ENCODE measurements around the gene GSTCD. TPM values are rescaled to one million over a fixed set of nuclear protein-coding genes. Genes with fewer than 3 reads are reported as not detected.

GSTCD gene, protein sequence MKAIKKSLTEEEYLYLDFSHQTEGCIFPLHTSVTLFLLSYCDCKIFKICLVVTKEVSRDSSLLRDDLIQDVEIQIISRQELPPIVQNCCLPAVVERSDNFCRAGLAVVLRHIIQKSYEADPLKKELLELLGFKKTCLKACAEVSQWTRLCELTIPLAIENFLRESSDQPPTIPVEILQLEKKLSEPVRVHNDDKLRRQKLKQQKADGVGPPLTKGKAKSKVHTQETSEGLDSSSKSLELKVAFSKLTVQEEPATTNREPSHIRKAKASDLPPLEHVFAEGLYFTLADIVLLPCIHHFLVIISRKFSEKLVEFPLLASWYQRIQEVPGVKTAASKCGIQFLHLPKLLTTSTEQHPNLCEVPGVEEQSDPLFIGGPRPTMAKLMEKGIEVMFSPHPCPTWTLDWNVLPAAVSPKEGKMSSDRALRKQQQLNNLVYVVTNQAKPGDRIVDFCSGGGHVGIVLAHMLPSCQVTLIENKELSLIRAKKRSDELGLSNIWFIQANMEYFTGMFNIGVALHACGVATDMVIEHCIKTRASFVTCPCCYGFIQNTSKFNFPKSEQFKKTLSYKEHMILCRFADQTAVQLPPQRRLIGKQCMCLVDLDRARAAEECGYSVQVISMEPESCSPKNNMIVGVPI
- 10 to 100 TPM; 20.5 to 22.4 TPM for total RNA-seq
- polyA plus RNA-seq: 3.2 TPM

DNA sequence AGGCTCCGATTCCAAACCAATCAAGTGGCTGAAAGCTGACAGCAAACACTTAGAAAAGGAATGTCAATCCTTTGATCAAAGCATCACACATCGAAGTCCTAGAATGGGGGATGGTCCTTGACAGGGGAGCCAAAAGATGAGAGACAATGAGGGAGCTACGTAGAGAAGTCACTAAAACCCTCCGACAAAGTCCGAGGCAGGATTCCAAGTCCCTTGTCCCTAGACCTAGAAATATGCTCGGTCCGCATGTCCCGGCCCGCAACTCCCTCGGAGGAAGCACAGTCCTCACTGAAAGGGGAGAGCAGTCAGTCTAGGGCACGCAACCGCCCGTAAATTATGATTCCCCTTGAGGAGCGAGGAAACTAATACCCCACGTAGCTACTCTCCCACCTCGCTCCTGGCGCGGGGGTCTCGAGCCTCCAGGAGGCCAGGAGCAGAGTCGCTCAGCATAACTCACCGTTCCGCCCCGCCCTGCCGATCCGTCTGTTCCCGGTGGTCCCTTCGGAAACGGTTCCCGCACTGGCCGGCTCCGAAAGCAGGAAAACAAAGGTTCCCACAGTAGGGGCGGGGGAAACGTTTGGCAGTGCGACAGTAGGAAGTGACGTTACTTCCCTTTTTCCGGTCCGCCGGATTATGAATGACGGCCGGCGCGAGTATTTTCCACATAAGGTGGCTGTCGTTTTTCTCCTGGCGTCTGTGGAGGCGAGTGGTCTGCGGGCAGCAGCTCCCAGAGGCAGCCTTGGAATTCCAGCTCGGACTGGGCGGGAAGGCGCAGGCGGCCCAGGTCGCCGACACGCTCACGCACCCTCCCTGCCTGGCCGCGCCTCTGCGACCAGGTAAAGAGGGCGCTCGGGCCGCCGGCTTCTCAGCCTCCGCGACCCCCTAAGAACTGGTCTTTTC is at the start of gene GSTCD, which contains the start of gene INTS12:
Gene GSTCD, plus strand, starts transcription at position 604 of the 900 bp plus-strand sequence. CDS start 8,830 bp downstream, outside the sequence.
Gene INTS12, minus strand, starts transcription at position 509 of the 900 bp plus-strand sequence. CDS start 8,684 bp downstream, outside the sequence.
- H3K27me3 ChIP-seq (ENCODE audit: insufficient read depth, low read length, poor library complexity, severe bottlenecking): no peaks in the 10 kb centered on the region
- H3K9me3 ChIP-seq (ENCODE audit: low read length): no peaks in the 10 kb centered on the region
- ChIA-PET CTCF (interaction anchor here (1.1 to 1.6 kb wide), 2 partner anchors 14 to 235 kb away, joined by 4 to 5 read pairs; partner anchors contain the start of gene PPA2), POLR2A (interaction anchor here (1.0 to 1.1 kb wide), 2 partner anchors 10 to 235 kb away, joined by 4 to 5 read pairs; partner anchors contain the start of gene PPA2)
- Mint-ChIP-seq H3K9me3 (no peaks in the 10 kb centered on the region), H3K27me3 (no peaks in the 10 kb centered on the region), H3K4me1 (peaks cover 9 to 39% (median 33%) of the 10 kb centered on the region in 3 donors), H3K36me3 (peaks cover 0 to 12% (median 2%) of the 10 kb centered on the region in 3 donors), H3K27ac (peak within 1 kb of the TSS; percentile 91 to 100 (median 98)), H3K4me3 (peak within 1 kb of the TSS; percentile 99 to 100 (median 99))
- peaks cover 32% of the 10 kb centered on the region for H3K4me1 ChIP-seq (ENCODE audit: insufficient read depth, low read length)
- peak; percentile 78 to 87 (median 82) for DNase-seq
- peak within 1 kb of the TSS; percentile 84 for H3K27ac ChIP-seq (ENCODE audit: low read depth, low read length)
- no peaks in the 10 kb centered on the region for H3K36me3 ChIP-seq (ENCODE audit: insufficient read depth, low read length)
- H3K4me3 ChIP-seq (ENCODE audit: low read length): peak within 1 kb of the TSS; percentile 96

GRCh38 chr4:105659190-105659589 is 49.4 kb upstream of the GSTCD start:
- POLR2A ChIA-PET: no interaction called here
- CTCF ChIA-PET: interaction anchor here (0.7 kb wide), 1 partner anchor 10 kb away, joined by 3 read pairs; no protein-coding TSS in a partner anchor
- H3K4me3 Mint-ChIP-seq: no peak overlapping the region

GRCh38 chr4:105661028-105661427 is 47.6 kb upstream of the GSTCD start:
- Mint-ChIP-seq H3K27me3 (peaks cover 4 to 21% of the 10 kb centered on the region in 2 donors), H3K4me3 (no peak overlapping the region), H3K36me3 (no peaks in the 10 kb centered on the region), H3K27ac (no peak overlapping the region), H3K4me1 (no peaks in the 10 kb centered on the region), H3K9me3 (no peaks in the 10 kb centered on the region)
- ChIA-PET POLR2A (no interaction called here), CTCF (no interaction called here)
- no peak for DNase-seq
- Histone ChIP-seq H3K36me3 (ENCODE audit: insufficient read depth, low read length) (no peaks in the 10 kb centered on the region), H3K27me3 (ENCODE audit: insufficient read depth, low read length, poor library complexity, severe bottlenecking) (no peaks in the 10 kb centered on the region), H3K4me3 (ENCODE audit: low read length) (no peak overlapping the region), H3K9me3 (ENCODE audit: low read length) (no peaks in the 10 kb centered on the region), H3K27ac (ENCODE audit: low read depth, low read length) (no peak overlapping the region), H3K4me1 (ENCODE audit: insufficient read depth, low read length) (no peaks in the 10 kb centered on the region)

More at GRCh38 chr4:105659190-105659589, 49.4 kb upstream of the GSTCD start:
- no peaks in the 10 kb centered on the region for H3K36me3 ChIP-seq (ENCODE audit: insufficient read depth, low read length)
- no peaks in the 10 kb centered on the region for H3K9me3 ChIP-seq (ENCODE audit: low read length)
- H3K4me1 Mint-ChIP-seq: no peaks in the 10 kb centered on the region
- H3K27me3 Mint-ChIP-seq: peaks cover 0 to 11% of the 10 kb centered on the region in 2 donors
- no peak overlapping the region for H3K4me3 ChIP-seq (ENCODE audit: low read length)
- DNase-seq: no peak
- peak overlapping the region in 1 of 8 donors; percentile 51 for H3K27ac Mint-ChIP-seq
- no peaks in the 10 kb centered on the region for H3K4me1 ChIP-seq (ENCODE audit: insufficient read depth, low read length)
- no peaks in the 10 kb centered on the region for H3K9me3 Mint-ChIP-seq
- H3K27ac ChIP-seq (ENCODE audit: low read depth, low read length): no peak overlapping the region
- H3K27me3 ChIP-seq (ENCODE audit: insufficient read depth, low read length, poor library complexity, severe bottlenecking): no peaks in the 10 kb centered on the region
- no peaks in the 10 kb centered on the region for H3K36me3 Mint-ChIP-seq

DNA sequence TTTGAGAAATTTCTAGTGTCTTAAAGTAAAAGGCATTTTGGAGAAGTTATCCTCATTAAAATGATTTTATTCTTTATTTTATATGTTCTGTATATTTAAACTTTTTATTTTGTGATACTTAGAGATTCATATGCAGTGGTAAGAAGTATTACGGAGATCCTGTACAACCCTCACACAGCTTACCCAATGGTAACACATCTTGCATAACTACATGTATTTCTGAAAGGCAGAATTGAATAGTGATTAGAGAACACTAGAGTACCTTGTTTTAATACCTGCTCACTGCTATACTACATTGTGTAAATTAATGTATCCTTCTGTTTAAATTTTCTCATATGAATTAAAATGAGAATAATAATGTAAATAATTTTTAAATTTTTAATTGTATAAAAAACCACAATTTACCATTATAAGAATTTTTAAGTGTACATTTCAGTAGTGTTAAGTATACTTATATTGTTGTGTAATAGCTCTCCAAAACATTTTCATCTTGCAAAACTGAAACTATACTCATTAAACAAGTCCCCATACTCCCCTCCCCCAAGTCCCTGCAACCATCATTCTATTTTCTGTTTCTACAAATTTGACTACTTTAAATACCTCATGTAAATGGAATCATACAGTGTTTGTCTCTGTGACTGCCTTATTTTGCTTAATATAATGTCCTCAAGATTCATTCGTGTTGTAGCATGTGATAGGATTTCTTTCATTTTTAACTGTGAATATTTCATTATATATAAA is 45.5 kb upstream of the GSTCD start:
- H3K27ac Mint-ChIP-seq: no peak overlapping the region
- no peaks in the 10 kb centered on the region for H3K9me3 Mint-ChIP-seq
- peaks cover 4 to 30% of the 10 kb centered on the region in 2 donors for H3K27me3 Mint-ChIP-seq
- Histone ChIP-seq H3K27me3 (ENCODE audit: insufficient read depth, low read length, poor library complexity, severe bottlenecking) (no peaks in the 10 kb centered on the region), H3K4me1 (ENCODE audit: insufficient read depth, low read length) (no peaks in the 10 kb centered on the region), H3K9me3 (ENCODE audit: low read length) (no peaks in the 10 kb centered on the region), H3K27ac (ENCODE audit: low read depth, low read length) (no peak overlapping the region), H3K36me3 (ENCODE audit: insufficient read depth, low read length) (no peaks in the 10 kb centered on the region), H3K4me3 (ENCODE audit: low read length) (no peak overlapping the region)
- no peak overlapping the region for H3K4me3 Mint-ChIP-seq
- H3K4me1 Mint-ChIP-seq: no peaks in the 10 kb centered on the region
- DNase-seq: no peak
- no peaks in the 10 kb centered on the region for H3K36me3 Mint-ChIP-seq
- ChIA-PET POLR2A (no interaction called here), CTCF (no interaction called here)

- no peak overlapping the region for H3K27ac ChIP-seq (ENCODE audit: low read depth, low read length)
- CTCF ChIA-PET: no interaction called here
- no peaks in the 10 kb centered on the region for H3K9me3 ChIP-seq (ENCODE audit: low read length)
- no peaks in the 10 kb centered on the region for H3K27me3 ChIP-seq (ENCODE audit: insufficient read depth, low read length, poor library complexity, severe bottlenecking)
- Mint-ChIP-seq H3K27me3 (peaks cover 6 to 42% of the 10 kb centered on the region in 2 donors), H3K27ac (no peak overlapping the region), H3K4me3 (no peak overlapping the region), H3K36me3 (no peaks in the 10 kb centered on the region), H3K9me3 (no peaks in the 10 kb centered on the region), H3K4me1 (no peaks in the 10 kb centered on the region)
- H3K4me3 ChIP-seq (ENCODE audit: low read length): no peak overlapping the region
- DNase-seq: no peak
- H3K36me3 ChIP-seq (ENCODE audit: insufficient read depth, low read length): no peaks in the 10 kb centered on the region
- H3K4me1 ChIP-seq (ENCODE audit: insufficient read depth, low read length): no peaks in the 10 kb centered on the region
- POLR2A ChIA-PET: no interaction called here
Observed at GRCh38 chr4:105666693-105667092, 41.9 kb upstream of the GSTCD start.

DNA sequence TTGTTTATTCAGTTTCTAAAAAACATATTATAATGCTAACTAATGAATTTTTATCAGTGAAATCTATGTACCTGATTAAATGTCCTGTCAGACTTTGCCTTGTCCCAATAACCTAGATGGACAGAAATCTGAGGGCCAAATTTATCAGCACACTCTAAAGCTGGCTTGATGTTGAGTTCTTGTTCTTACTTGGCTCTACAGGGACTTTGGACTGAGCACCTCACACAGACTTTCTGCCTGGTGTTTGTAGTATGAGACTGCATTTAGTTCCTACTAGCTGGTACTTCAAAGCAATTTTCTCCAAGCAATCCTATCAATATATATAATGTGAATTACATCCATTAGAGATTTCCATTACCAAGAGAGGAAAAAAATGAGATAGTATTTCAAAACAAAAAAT is 37.9 kb upstream of the GSTCD start:
- H3K27me3 ChIP-seq (ENCODE audit: insufficient read depth, low read length, poor library complexity, severe bottlenecking): peaks cover 8% of the 10 kb centered on the region
- H3K27ac Mint-ChIP-seq: no peak overlapping the region
- H3K36me3 Mint-ChIP-seq: no peaks in the 10 kb centered on the region
- H3K4me3 ChIP-seq (ENCODE audit: low read length): no peak overlapping the region
- H3K27me3 Mint-ChIP-seq: peaks cover 13 to 31% of the 10 kb centered on the region in 2 donors
- no peaks in the 10 kb centered on the region for H3K36me3 ChIP-seq (ENCODE audit: insufficient read depth, low read length)
- no peak overlapping the region for H3K27ac ChIP-seq (ENCODE audit: low read depth, low read length)
- ChIA-PET CTCF (no interaction called here), POLR2A (no interaction called here)
- H3K9me3 ChIP-seq (ENCODE audit: low read length): no peaks in the 10 kb centered on the region
- no peaks in the 10 kb centered on the region for H3K4me1 ChIP-seq (ENCODE audit: insufficient read depth, low read length)
- no peak for DNase-seq
- H3K9me3 Mint-ChIP-seq: no peaks in the 10 kb centered on the region
- H3K4me1 Mint-ChIP-seq: no peaks in the 10 kb centered on the region
- no peak overlapping the region for H3K4me3 Mint-ChIP-seq

- Histone ChIP-seq H3K27ac (ENCODE audit: low read depth, low read length) (no peak overlapping the region), H3K27me3 (ENCODE audit: insufficient read depth, low read length, poor library complexity, severe bottlenecking) (peaks cover 8% of the 10 kb centered on the region), H3K9me3 (ENCODE audit: low read length) (no peaks in the 10 kb centered on the region), H3K4me1 (ENCODE audit: insufficient read depth, low read length) (no peaks in the 10 kb centered on the region), H3K4me3 (ENCODE audit: low read length) (no peak overlapping the region), H3K36me3 (ENCODE audit: insufficient read depth, low read length) (no peaks in the 10 kb centered on the region)
- peaks cover 10 to 28% of the 10 kb centered on the region in 2 donors for H3K27me3 Mint-ChIP-seq
- no peak for DNase-seq
- no peaks in the 10 kb centered on the region for H3K9me3 Mint-ChIP-seq
- no peaks in the 10 kb centered on the region for H3K36me3 Mint-ChIP-seq
- no peak overlapping the region for H3K27ac Mint-ChIP-seq
- H3K4me1 Mint-ChIP-seq: no peaks in the 10 kb centered on the region
- ChIA-PET POLR2A (no interaction called here), CTCF (no interaction called here)
- no peak overlapping the region for H3K4me3 Mint-ChIP-seq
Observed at GRCh38 chr4:105671301-105671700, 37.3 kb upstream of the GSTCD start.
